ENCODE measurements around the gene WDR35.

Gene WDR35

DNA sequence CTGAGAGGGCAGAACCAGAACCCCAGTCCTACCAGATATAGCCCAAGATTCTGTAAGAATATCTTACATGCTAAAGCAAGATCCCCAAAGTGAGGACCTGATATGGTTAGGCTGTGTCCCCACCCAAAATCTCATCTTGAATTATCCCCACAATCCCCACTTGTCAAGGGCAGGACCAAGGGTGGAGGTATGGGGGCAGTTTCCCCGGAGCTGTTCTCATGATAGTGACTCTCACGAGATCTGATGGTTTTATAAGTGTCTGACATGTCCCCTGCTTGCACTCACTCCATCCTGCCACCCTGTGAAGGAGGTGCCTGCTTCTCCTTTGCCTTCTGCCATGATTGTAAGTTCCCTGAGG is 108.0 kb downstream of the WDR35 start:
- TF ChIP-seq ZFP3 (CRISPR knock-in tag; IDR thresholded peaks at IDR 0.05) (no peak), POU6F1 (CRISPR knock-in tag; IDR thresholded peaks at IDR 0.05; ENCODE audit: borderline replicate concordance, low read depth) (no peak), TOX (CRISPR knock-in tag; IDR thresholded peaks at IDR 0.05; ENCODE audit: borderline replicate concordance) (no peak), ISL1 (CRISPR knock-in tag; IDR thresholded peaks at IDR 0.05) (no peak), ZNF8 (CRISPR knock-in tag; IDR thresholded peaks at IDR 0.05) (no peak), TSHZ2 (CRISPR knock-in tag; IDR thresholded peaks at IDR 0.05) (no peak), GLIS3 (CRISPR knock-in tag; IDR thresholded peaks at IDR 0.05) (no peak), ARNTL (CRISPR knock-in tag; IDR thresholded peaks at IDR 0.05; ENCODE audit: borderline replicate concordance, low read depth) (no peak), BACH2 (CRISPR knock-in tag; IDR thresholded peaks at IDR 0.05; ENCODE audit: borderline replicate concordance) (no peak), CSDC2 (CRISPR knock-in tag; IDR thresholded peaks at IDR 0.05) (no peak), ZNF70 (CRISPR knock-in tag; IDR thresholded peaks at IDR 0.05) (no peak), CSRNP3 (CRISPR knock-in tag; IDR thresholded peaks at IDR 0.05) (no peak), ZFP30 (CRISPR knock-in tag; IDR thresholded peaks at IDR 0.05) (no peak), OSR1 (CRISPR knock-in tag; IDR thresholded peaks at IDR 0.05) (no peak), SNAI2 (CRISPR knock-in tag; IDR thresholded peaks at IDR 0.05) (no peak), PPARA (CRISPR knock-in tag; IDR thresholded peaks at IDR 0.05; ENCODE audit: borderline replicate concordance) (no peak), TCF4 (CRISPR knock-in tag; IDR thresholded peaks at IDR 0.05; ENCODE audit: borderline replicate concordance) (no peak)
- TF ChIP-seq, protein P1, sequence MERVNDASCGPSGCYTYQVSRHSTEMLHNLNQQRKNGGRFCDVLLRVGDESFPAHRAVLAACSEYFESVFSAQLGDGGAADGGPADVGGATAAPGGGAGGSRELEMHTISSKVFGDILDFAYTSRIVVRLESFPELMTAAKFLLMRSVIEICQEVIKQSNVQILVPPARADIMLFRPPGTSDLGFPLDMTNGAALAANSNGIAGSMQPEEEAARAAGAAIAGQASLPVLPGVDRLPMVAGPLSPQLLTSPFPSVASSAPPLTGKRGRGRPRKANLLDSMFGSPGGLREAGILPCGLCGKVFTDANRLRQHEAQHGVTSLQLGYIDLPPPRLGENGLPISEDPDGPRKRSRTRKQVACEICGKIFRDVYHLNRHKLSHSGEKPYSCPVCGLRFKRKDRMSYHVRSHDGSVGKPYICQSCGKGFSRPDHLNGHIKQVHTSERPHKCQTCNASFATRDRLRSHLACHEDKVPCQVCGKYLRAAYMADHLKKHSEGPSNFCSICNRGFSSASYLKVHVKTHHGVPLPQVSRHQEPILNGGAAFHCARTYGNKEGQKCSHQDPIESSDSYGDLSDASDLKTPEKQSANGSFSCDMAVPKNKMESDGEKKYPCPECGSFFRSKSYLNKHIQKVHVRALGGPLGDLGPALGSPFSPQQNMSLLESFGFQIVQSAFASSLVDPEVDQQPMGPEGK (CRISPR knock-in tag; IDR thresholded peaks at IDR 0.05; ENCODE audit: borderline replicate concordance): no peak
- no peak for ATAC-seq

GRCh38 chr2:19881221-19881907 is 108.5 kb downstream of the WDR35 start:
- ATAC-seq: no peak
- TF ChIP-seq ZNF565 (CRISPR knock-in tag; conservative IDR thresholded peaks at IDR 0.05; ENCODE audit: low read depth) (no peak), ZNF8 (CRISPR knock-in tag; IDR thresholded peaks at IDR 0.05) (no peak), PPARA (CRISPR knock-in tag; IDR thresholded peaks at IDR 0.05; ENCODE audit: borderline replicate concordance) (no peak), TSHZ2 (CRISPR knock-in tag; IDR thresholded peaks at IDR 0.05) (no peak), GLIS3 (CRISPR knock-in tag; IDR thresholded peaks at IDR 0.05) (no peak), ZNF70 (CRISPR knock-in tag; IDR thresholded peaks at IDR 0.05) (no peak), ARNTL (CRISPR knock-in tag; IDR thresholded peaks at IDR 0.05; ENCODE audit: borderline replicate concordance, low read depth) (no peak), ESRRG (CRISPR knock-in tag; IDR thresholded peaks at IDR 0.05) (no peak), BACH2 (CRISPR knock-in tag; IDR thresholded peaks at IDR 0.05; ENCODE audit: borderline replicate concordance) (no peak), POU6F1 (CRISPR knock-in tag; IDR thresholded peaks at IDR 0.05; ENCODE audit: borderline replicate concordance, low read depth) (no peak), OSR1 (CRISPR knock-in tag; IDR thresholded peaks at IDR 0.05) (no peak), TOX (CRISPR knock-in tag; IDR thresholded peaks at IDR 0.05; ENCODE audit: borderline replicate concordance) (no peak), TCF4 (CRISPR knock-in tag; IDR thresholded peaks at IDR 0.05; ENCODE audit: borderline replicate concordance) (no peak), ZC3H10 (CRISPR knock-in tag; IDR thresholded peaks at IDR 0.05) (no peak), ZFP3 (CRISPR knock-in tag; IDR thresholded peaks at IDR 0.05) (no peak)
- TF ChIP-seq, protein P2, sequence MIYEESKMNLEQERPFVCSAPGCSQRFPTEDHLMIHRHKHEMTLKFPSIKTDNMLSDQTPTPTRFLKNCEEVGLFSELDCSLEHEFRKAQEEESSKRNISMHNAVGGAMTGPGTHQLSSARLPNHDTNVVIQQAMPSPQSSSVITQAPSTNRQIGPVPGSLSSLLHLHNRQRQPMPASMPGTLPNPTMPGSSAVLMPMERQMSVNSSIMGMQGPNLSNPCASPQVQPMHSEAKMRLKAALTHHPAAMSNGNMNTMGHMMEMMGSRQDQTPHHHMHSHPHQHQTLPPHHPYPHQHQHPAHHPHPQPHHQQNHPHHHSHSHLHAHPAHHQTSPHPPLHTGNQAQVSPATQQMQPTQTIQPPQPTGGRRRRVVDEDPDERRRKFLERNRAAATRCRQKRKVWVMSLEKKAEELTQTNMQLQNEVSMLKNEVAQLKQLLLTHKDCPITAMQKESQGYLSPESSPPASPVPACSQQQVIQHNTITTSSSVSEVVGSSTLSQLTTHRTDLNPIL (CRISPR knock-in tag; IDR thresholded peaks at IDR 0.05; ENCODE audit: low read depth): no peak
- TF ChIP-seq, protein P1 (CRISPR knock-in tag; IDR thresholded peaks at IDR 0.05; ENCODE audit: borderline replicate concordance): no peak
